ENCODE data around the gene MINDY4. TPM values are rescaled to one million over a fixed set of nuclear protein-coding genes. Genes with fewer than 3 reads are reported as not detected.

Gene MINDY4
- total and polyA plus RNA-seq, 2 of the 13 experiments (the other 11 are each of a cell fraction or from before 2014, with no cell fraction given): not detected

GRCh38 chr7:30927559-30927958, 156.3 kb downstream of the MINDY4 start:
- no peak overlapping the region for H3K9ac ChIP-seq (ENCODE audit: insufficient read depth, low read depth, low read length)
- WGBS (ENCODE audit: low lambda C conversion rate): 14% methylated on average over 2 of the region's 3 CpGs
- POLR2A ChIA-PET: no interaction called here
- intact Hi-C loops (cut with micrococcal nuclease; ENCODE audit: unreplicated experiment) (no loop called here), in situ Hi-C loops (cut with HindIII; ENCODE audit: extremely low pct_ligation_motif_present, low pct_unique_long_range_greater_than_20kb) (no loop called here)
- ATAC-seq: no peak
- no peak overlapping the region for H3K4me3 ChIP-seq (replicated peaks in 1 of 3; ENCODE audit: insufficient read depth in 1 of 3, low read depth in 2 of 3, low read length in 3 of 3)
- no peaks in the 10 kb centered on the region for H3K79me2 ChIP-seq (ENCODE audit: insufficient read depth, low read length)
- peaks cover 0 to 7% of the 10 kb centered on the region in 2 experiments; a peak in 2 of 5 replicates for H3K27me3 ChIP-seq (ENCODE audit: control insufficient read depth in 1 of 2, insufficient read depth in 2 of 2, low read length in 2 of 2)
- no peak overlapping the region for H2AFZ ChIP-seq (ENCODE audit: low read length)
- BruUV-seq (replicated peaks): no TSS peak
- no peak for FAIRE-seq
- H3K27ac ChIP-seq (ENCODE audit: extremely low read length, insufficient read depth, low read length): no peak overlapping the region
- TF ChIP-seq POLR2AphosphoS5 (IDR thresholded peaks at IDR 0.05; ENCODE audit: low read depth, low read length) (no peak), CHD4 (IDR thresholded peaks at IDR 0.05; ENCODE audit: borderline replicate concordance, low read length) (no peak), ZNF432 (CRISPR knock-in tag; IDR thresholded peaks at IDR 0.05; ENCODE audit: borderline replicate concordance) (no peak), ZBTB33 (CRISPR knock-in tag; IDR thresholded peaks at IDR 0.05) (no peak), YY1 (IDR thresholded peaks at IDR 0.05; ENCODE audit: insufficient read depth, insufficient replicate concordance, low read depth, low read length) (no peak), POLR2G (IDR thresholded peaks at IDR 0.05; ENCODE audit: low read depth, low read length) (no peak), ZNF234 (CRISPR knock-in tag; conservative IDR thresholded peaks at IDR 0.05) (no peak), ZNF574 (CRISPR knock-in tag; IDR thresholded peaks at IDR 0.05) (no peak), PHB2 (IDR thresholded peaks at IDR 0.05; ENCODE audit: partially characterized antibody) (no peak)
- no peak for DNase-seq (ENCODE audit: low spot score)
- CTCF ChIA-PET (ENCODE audit: low intra/inter-chr PET ratio, low total read pairs): no interaction called here
- no peak overlapping the region for H3K4me2 ChIP-seq (ENCODE audit: low read depth, low read length)
- no peaks in the 10 kb centered on the region for H3K9me3 ChIP-seq (ENCODE audit: low read length)
- H3K4me1 ChIP-seq (ENCODE audit: insufficient read depth, low read length): no peaks in the 10 kb centered on the region
- no peaks in the 10 kb centered on the region for H3K36me3 ChIP-seq (replicated peaks in 1 of 2; ENCODE audit: control insufficient read depth in 1 of 2, insufficient read depth in 2 of 2, low read length in 2 of 2)
- H4K20me1 ChIP-seq (ENCODE audit: insufficient read depth, low read length): no peaks in the 10 kb centered on the region

All from HepG2 (cell line).